Pancreas (tissue), 10 donors: ENCODE data around the gene PPP3CA. TPM values are rescaled to one million over a fixed set of nuclear protein-coding genes. Genes with fewer than 3 reads are reported as not detected.
"Not testable (repeated sequence)": the region's sequence is repeated elsewhere in the genome, so short reads cannot be mapped to it uniquely, and the experiment has no call there.

Experiments
- ATAC-seq, 4 donors: fragments of 200-7000 bp; cut with Tn5 transposase; one replicate each; pipeline versions ENCODE4 v1.8.0 to v1.9.1; 2020; ENCODE audit warnings: mild to moderate bottlenecking in 4 of 4, moderate library complexity in 4 of 4
- DNase-seq, 6 donors: peaks; one replicate each; pipeline ENCODE4 v3.0.0-alpha.2; 2020
- FAIRE-seq: peaks from 2 replicates; lab custom pipeline; 2012; peaks lifted over from hg19 to GRCh38; lab: Jason Lieb, UNC
- H3K27ac ChIP-seq, 4 donors: fragments of 200-600 bp; sonication (generic); 1 replicate in 3 of 4; 2 replicates in 1 of 4; pipeline versions ENCODE4 v1.5.0 to v1.8.0; 2020
- H3K27me3 ChIP-seq, 4 donors: fragments of 200-600 bp; one replicate each; pipeline ENCODE4 v1.8.0; 2021
- H3K36me3 ChIP-seq, 3 donors: fragments of 200-600 bp; sonication (generic) in 1 of 3; one replicate each; pipeline versions ENCODE4 v1.5.0 to v1.8.0; 2020 to 2021
- H3K4me1 ChIP-seq, 3 donors: fragments of 200-600 bp; one replicate each; pipeline ENCODE4 v1.8.0; 2021
- H3K4me3 ChIP-seq, 4 donors: fragments of 200-600 bp; sonication (generic) in 2 of 4; one replicate each; pipeline versions ENCODE4 v1.5.0 to v1.8.0; 2020 to 2021
- H3K9me3 ChIP-seq, 4 donors: fragments of 200-600 bp; one replicate each; pipeline ENCODE4 v1.8.0; 2021
- WGBS, 2 donors: extraction: QIAGEN DNeasy Blood & Tissue Kit; methylation state at CpG; one replicate each; pipeline ENCODE4 v1.1.7; 2013; 5-methylcytosine and 5-hydroxymethylcytosine counted together
- intact Hi-C, 3 donors: fragments of 100-400 bp; cut with DNase I; formaldehyde crosslinking; loops; one replicate each; pipeline versions ENCODE4 v1.11.1 to v1.14.2; 2022
- polyA plus RNA-seq, 2 donors: library from polyadenylated mRNA; stranded (reverse); fragments of 200-250 nt; gene quantifications; one replicate each; pipeline ENCODE4 v1.2.3, GENCODE V29; 2013
- total RNA-seq, 6 donors: library from RNA; stranded (reverse); fragmentation: NEBNext Ultra II Directional in 4 of 6; extraction: Animal tissue kit (Norgen Biotek cat#: 25700) in 4 of 6; gene quantifications; one replicate each; pipeline versions ENCODE4 v1.2.1 to v1.2.4, GENCODE V29; 2021 to 2023
- TF ChIP-seq, protein P1 (sequence below), 4 donors: fragments of 200-600 bp; sonication (generic) in 3 of 4; IDR thresholded peaks; one replicate each; pipeline versions ENCODE4 v1.5.0 to v1.8.0; 2021; ENCODE audit warnings: antibody characterized with exemption in 4 of 4
- donor health status: healthy with polysubstance abuse.
- donor health status: DM: no; HTN: no; CAD: no; lungs with moderate emphysema.
- donor health status: DM: no; HTN: no; CAD: no.
- donor health status: control.
- donor health status: control.
- donor health status: Bipolar disorder and iron deficiency.
- donor health status: DM: yes; HTN: yes; CAD: no.
- donor health status: DM: no; HTN: no; CAD: no.
- donor health status: DM: no; HTN: no; CAD: no.
- donor health status: DM: yes; HTN: yes; CAD: no.

PPP3CA gene
- total and polyA plus RNA-seq, 8 donors, result 4.9 to 22.7 (median 10.3) TPM

DNA sequence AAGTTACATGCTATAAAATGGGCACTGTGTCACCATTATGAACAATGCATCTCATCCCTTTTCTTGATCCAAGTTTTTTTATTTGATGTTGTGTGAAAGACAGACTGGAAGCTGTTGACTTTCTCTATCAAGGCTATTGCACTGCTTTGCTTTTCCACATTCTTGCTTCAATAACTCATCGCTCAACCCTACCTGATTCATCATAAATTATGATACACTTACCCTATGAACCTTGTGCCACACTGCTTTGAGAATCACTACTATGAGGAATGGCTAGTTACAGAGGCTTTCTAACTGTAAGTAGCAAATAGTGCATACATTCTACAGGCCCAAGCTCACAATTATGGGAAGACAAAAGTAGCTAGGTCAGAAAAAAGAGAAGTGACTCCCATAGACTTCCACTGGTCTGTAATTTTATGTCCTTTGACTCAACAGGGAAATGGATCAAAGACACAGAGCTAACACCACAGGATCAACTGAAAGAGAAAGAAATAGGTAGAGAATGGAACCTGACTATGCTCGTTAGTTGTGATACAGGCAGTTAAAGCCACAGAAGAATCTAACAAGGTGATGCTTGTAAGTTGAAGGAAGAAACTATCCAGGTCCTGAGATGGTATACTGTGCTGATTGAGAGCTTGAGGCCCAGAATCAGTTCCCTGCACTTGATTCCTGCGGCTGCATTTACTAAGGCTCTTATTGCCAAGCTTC lies 163.5 kb downstream of the PPP3CA start:
- DNase-seq (no peak), FAIRE-seq (no peak), ATAC-seq (peak in 2 of 4 donors; percentile 20 to 28)
- Histone ChIP-seq H3K27ac (no peak overlapping the region), H3K27me3 (no peaks in the 10 kb centered on the region), H3K36me3 (no peaks in the 10 kb centered on the region), H3K9me3 (no peaks in the 10 kb centered on the region), H3K4me1 (peaks cover 0 to 4% (median 3%) of the 10 kb centered on the region in 3 donors), H3K4me3 (no peak overlapping the region)
- 95 to 96% methylated on average over 3 of the region's 3 CpGs for WGBS, 2 donors
- intact Hi-C loops, result no loop called here
- TF ChIP-seq, protein P1, sequence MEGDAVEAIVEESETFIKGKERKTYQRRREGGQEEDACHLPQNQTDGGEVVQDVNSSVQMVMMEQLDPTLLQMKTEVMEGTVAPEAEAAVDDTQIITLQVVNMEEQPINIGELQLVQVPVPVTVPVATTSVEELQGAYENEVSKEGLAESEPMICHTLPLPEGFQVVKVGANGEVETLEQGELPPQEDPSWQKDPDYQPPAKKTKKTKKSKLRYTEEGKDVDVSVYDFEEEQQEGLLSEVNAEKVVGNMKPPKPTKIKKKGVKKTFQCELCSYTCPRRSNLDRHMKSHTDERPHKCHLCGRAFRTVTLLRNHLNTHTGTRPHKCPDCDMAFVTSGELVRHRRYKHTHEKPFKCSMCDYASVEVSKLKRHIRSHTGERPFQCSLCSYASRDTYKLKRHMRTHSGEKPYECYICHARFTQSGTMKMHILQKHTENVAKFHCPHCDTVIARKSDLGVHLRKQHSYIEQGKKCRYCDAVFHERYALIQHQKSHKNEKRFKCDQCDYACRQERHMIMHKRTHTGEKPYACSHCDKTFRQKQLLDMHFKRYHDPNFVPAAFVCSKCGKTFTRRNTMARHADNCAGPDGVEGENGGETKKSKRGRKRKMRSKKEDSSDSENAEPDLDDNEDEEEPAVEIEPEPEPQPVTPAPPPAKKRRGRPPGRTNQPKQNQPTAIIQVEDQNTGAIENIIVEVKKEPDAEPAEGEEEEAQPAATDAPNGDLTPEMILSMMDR (IDR thresholded peaks at IDR 0.05), result no peak

DNA sequence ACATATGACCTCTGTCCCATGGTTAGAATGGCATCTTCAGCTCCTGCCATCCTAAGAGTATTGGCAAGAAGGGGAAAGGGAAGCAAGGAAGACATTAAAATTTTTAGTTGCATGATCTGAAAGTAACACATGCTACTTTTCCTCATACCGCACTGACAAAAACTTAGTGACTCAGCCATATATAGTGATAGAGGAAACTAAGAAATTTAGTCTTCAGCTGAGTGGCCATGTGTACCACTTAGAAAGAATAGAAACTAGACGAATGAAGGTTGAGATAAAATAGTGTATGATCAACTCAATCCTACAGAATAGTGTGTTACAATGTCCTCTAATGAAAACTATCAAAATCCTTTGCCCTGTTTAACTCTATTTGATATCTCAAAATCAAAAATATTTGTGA lies 164.1 kb downstream of the PPP3CA start:
- H3K36me3 ChIP-seq, result no peaks in the 10 kb centered on the region
- DNase-seq, result no peak
- no peaks in the 10 kb centered on the region for H3K4me1 ChIP-seq
- no peak for ATAC-seq
- 84 to 88% methylated on average over 2 of the region's 2 CpGs for WGBS, 2 donors
- intact Hi-C loops, result no loop called here
- H3K9me3 ChIP-seq, result no peaks in the 10 kb centered on the region
- H3K27me3 ChIP-seq, result no peaks in the 10 kb centered on the region
- no peak overlapping the region for H3K4me3 ChIP-seq
- H3K27ac ChIP-seq, result no peak overlapping the region
- FAIRE-seq, result no peak
- TF ChIP-seq, protein P1 (IDR thresholded peaks at IDR 0.05), result no peak

GRCh38 chr4:101182688-101183087 lies 164.6 kb downstream of the PPP3CA start:
- H3K4me1 ChIP-seq, H3K9me3 ChIP-seq, H3K36me3 ChIP-seq, H3K4me3 ChIP-seq, H3K27me3 ChIP-seq, H3K27ac ChIP-seq, ATAC-seq, intact Hi-C loops, DNase-seq, FAIRE-seq: not testable (repeated sequence)
- 92 to 98% methylated on average over 4 of the region's 4 CpGs for WGBS, 2 donors

- intact Hi-C loops, result no loop called here
- ATAC-seq (no peak), FAIRE-seq (no peak), DNase-seq (no peak)
- H3K4me1 ChIP-seq, result no peaks in the 10 kb centered on the region
- 90 to 98% methylated on average over 2 of the region's 2 CpGs for WGBS, 2 donors
- no peaks in the 10 kb centered on the region for H3K36me3 ChIP-seq
- no peaks in the 10 kb centered on the region for H3K9me3 ChIP-seq
- TF ChIP-seq, protein P1 (IDR thresholded peaks at IDR 0.05), result no peak
- no peak overlapping the region for H3K27ac ChIP-seq
- no peaks in the 10 kb centered on the region for H3K27me3 ChIP-seq
- H3K4me3 ChIP-seq, result no peak overlapping the region
These were observed 168.6 kb downstream of the PPP3CA start for GRCh38 chr4:101178731-101179130.

DNA sequence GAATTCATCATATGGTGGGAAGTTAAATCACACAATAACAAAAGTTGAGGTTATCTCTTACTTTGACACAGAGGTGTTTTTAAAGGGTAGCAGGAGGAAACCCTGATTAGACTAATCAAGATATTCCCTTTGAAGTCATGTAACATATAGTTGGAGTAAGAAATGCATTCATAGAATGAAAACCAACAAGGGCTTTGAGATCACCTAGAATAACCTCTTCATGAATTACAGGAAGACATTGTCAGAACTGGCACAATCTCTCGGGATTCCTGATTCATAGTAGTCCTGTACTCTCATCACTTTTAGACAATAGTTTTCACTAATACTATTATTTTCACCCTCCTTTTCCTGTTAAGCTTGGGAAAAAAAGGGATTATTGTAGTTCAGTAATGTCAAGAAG lies 170.2 kb downstream of the PPP3CA start:
- Histone ChIP-seq H3K36me3 (no peaks in the 10 kb centered on the region), H3K9me3 (no peaks in the 10 kb centered on the region), H3K27me3 (no peaks in the 10 kb centered on the region), H3K4me1 (no peaks in the 10 kb centered on the region), H3K4me3 (no peak overlapping the region), H3K27ac (no peak overlapping the region)
- FAIRE-seq (no peak), DNase-seq (no peak), ATAC-seq (no peak)
- WGBS, 2 donors, result 42 to 48% methylated on average over 1 of the region's 1 CpG
- intact Hi-C loops, result no loop called here
- TF ChIP-seq, protein P1 (IDR thresholded peaks at IDR 0.05), result no peak
